Neural progenitor cell (in vitro differentiated cells): Measurements from ENCODE around the gene PTPRJ. TPM values are rescaled to one million over a fixed set of nuclear protein-coding genes. Genes with fewer than 3 reads are reported as not detected.

Experiments used
- DNase-seq: peaks from one replicate; pipeline ENCODE4 v3.0.0-alpha.2; 2016; ENCODE audit warnings: low spot score
- H2AFZ ChIP-seq: fragments of 200-600 bp; sonication (generic); replicated peaks from 2 replicates; pipeline ENCODE4 v1.6.1; 2016; ENCODE audit warnings: antibody characterized with exemption
- H3F3A ChIP-seq: fragments of 200-600 bp; sonication (generic); 2 replicates; pipeline ENCODE4 v1.6.1; 2016; ENCODE audit warnings: antibody characterized with exemption, low read depth
- H3K27ac ChIP-seq: fragments of 200-600 bp; sonication (generic); 2 replicates; pipeline ENCODE4 v1.5.1; 2016; ENCODE audit warnings: mild to moderate bottlenecking
- H3K27me3 ChIP-seq: fragments of 200-600 bp; sonication (generic); 2 replicates; pipeline ENCODE4 v1.6.1; 2016; ENCODE audit warnings: mild to moderate bottlenecking, moderate library complexity
- H3K36me3 ChIP-seq: fragments of 200-600 bp; sonication (generic); 2 replicates; pipeline ENCODE4 v1.5.1; 2016
- H3K4me1 ChIP-seq: fragments of 200-600 bp; sonication (generic); 2 replicates; pipeline ENCODE4 v1.6.1; 2016; ENCODE audit warnings: mixed run types
- H3K4me2 ChIP-seq: fragments of 200-600 bp; sonication (generic); 2 replicates; pipeline ENCODE4 v1.6.1; 2016
- H3K4me3 ChIP-seq: fragments of 200-600 bp; sonication (generic); 2 replicates; pipeline ENCODE4 v1.5.1; 2016
- H3K79me2 ChIP-seq: fragments of 200-600 bp; sonication (generic); 2 replicates; pipeline ENCODE4 v1.6.1; 2016; ENCODE audit warnings: low read depth
- H3K9ac ChIP-seq: fragments of 200-600 bp; sonication (generic); 2 replicates; pipeline ENCODE4 v1.6.1; 2016
- H3K9me3 ChIP-seq: fragments of 200-600 bp; sonication (generic); 2 replicates; pipeline ENCODE4 v1.5.1; 2016; ENCODE audit warnings: low read depth
- H4K20me1 ChIP-seq: fragments of 200-600 bp; sonication (generic); 2 replicates; pipeline ENCODE4 v1.6.1; 2016; ENCODE audit warnings: low read depth
- H3K27ac Mint-ChIP-seq: 3 replicates; pipeline ENCODE4 v1.8.0; 2021; ENCODE audit warnings: mixed read lengths
- H3K27me3 Mint-ChIP-seq: 2 replicates; pipeline ENCODE4 v1.8.0; 2022; ENCODE audit warnings: low read depth, mild to moderate bottlenecking, inconsistent platforms, moderate library complexity, mixed read lengths; ENCODE audit not compliant: insufficient read depth
- H3K36me3 Mint-ChIP-seq: 3 replicates; pipeline ENCODE4 v1.8.0; 2021; ENCODE audit warnings: mixed read lengths
- H3K4me1 Mint-ChIP-seq: 3 replicates; pipeline ENCODE4 v1.8.0; 2021; ENCODE audit warnings: mixed read lengths
- H3K4me3 Mint-ChIP-seq: 3 replicates; pipeline ENCODE4 v1.8.0; 2021; ENCODE audit warnings: mild to moderate bottlenecking, moderate library complexity, mixed read lengths
- H3K9me3 Mint-ChIP-seq: 3 replicates; pipeline ENCODE4 v1.8.0; 2020; ENCODE audit warnings: mixed read lengths
- CTCF ChIP-seq: fragments of 200-600 bp; sonication (generic); IDR thresholded peaks from 2 replicates; pipeline ENCODE4 v1.5.1; 2017; ENCODE audit warnings: antibody characterized with exemption, mild to moderate bottlenecking
- EZH2 ChIP-seq: fragments of 200-600 bp; sonication (generic); IDR thresholded peaks from 2 replicates; pipeline ENCODE4 v1.6.1; 2017; ENCODE audit warnings: antibody characterized with exemption, mild to moderate bottlenecking, moderate library complexity
- EZH2phosphoT487 ChIP-seq: fragments of 200-600 bp; sonication (generic); IDR thresholded peaks from 2 replicates; pipeline ENCODE4 v1.6.1; 2017; ENCODE audit warnings: antibody characterized with exemption
- total RNA-seq: library from RNA; depleted of rRNA; stranded (reverse); fragments of >200 nt; gene quantifications from 2 replicates; pipeline ENCODE4 v1.2.3, GENCODE V29; 2015; ENCODE audit warnings: low replicate concordance

The PTPRJ gene
- total RNA-seq, 1 donor from 2014 or later: 28.0 TPM

- no peak overlapping the region for H3K27ac ChIP-seq
- no peak overlapping the region for H3K4me2 ChIP-seq
- H3K4me3 ChIP-seq: no peak overlapping the region
- no peaks in the 10 kb centered on the region for H3K27me3 ChIP-seq
- Mint-ChIP-seq H3K9me3 (no peaks in the 10 kb centered on the region), H3K4me3 (no peak overlapping the region), H3K4me1 (peaks cover 52% of the 10 kb centered on the region), H3K27me3 (peaks cover 2% of the 10 kb centered on the region), H3K36me3 (no peaks in the 10 kb centered on the region), H3K27ac (no peak overlapping the region)
- H3K79me2 ChIP-seq: no peaks in the 10 kb centered on the region
- peaks cover 17% of the 10 kb centered on the region for H3F3A ChIP-seq
- H3K9ac ChIP-seq: no peak overlapping the region
- H4K20me1 ChIP-seq: peaks cover 90% of the 10 kb centered on the region
- peaks cover 22% of the 10 kb centered on the region for H3K4me1 ChIP-seq
- H2AFZ ChIP-seq: no peak overlapping the region
- DNase-seq: no peak
- no peaks in the 10 kb centered on the region for H3K36me3 ChIP-seq
- no peaks in the 10 kb centered on the region for H3K9me3 ChIP-seq
- TF ChIP-seq EZH2 (no peak), CTCF (no peak), EZH2phosphoT487 (no peak)
Measured at GRCh38 chr11:48101958-48102357, 121.6 kb downstream of the PTPRJ start.

GRCh38 chr11:48103621-48104567 is 123.5 kb downstream of the PTPRJ start:
- H3K4me1 Mint-ChIP-seq: peaks cover 53% of the 10 kb centered on the region
- no peaks in the 10 kb centered on the region for H3K27me3 ChIP-seq
- H3K4me2 ChIP-seq: peak overlapping the region; percentile 28
- no peaks in the 10 kb centered on the region for H3K36me3 ChIP-seq
- H3K27ac Mint-ChIP-seq: peak overlapping the region; percentile 55
- no peak for DNase-seq
- H3K79me2 ChIP-seq: no peaks in the 10 kb centered on the region
- H3K4me1 ChIP-seq: peaks cover 22% of the 10 kb centered on the region
- peaks cover 2% of the 10 kb centered on the region for H3K27me3 Mint-ChIP-seq
- H3K4me3 ChIP-seq: no peak overlapping the region
- H3K36me3 Mint-ChIP-seq: no peaks in the 10 kb centered on the region
- TF ChIP-seq CTCF (no peak), EZH2 (no peak), EZH2phosphoT487 (no peak)
- no peak overlapping the region for H2AFZ ChIP-seq
- H3K4me3 Mint-ChIP-seq: no peak overlapping the region
- peaks cover 21% of the 10 kb centered on the region for H3F3A ChIP-seq
- H3K9me3 Mint-ChIP-seq: no peaks in the 10 kb centered on the region
- H3K9ac ChIP-seq: no peak overlapping the region
- H3K27ac ChIP-seq: no peak overlapping the region
- peaks cover 80% of the 10 kb centered on the region for H4K20me1 ChIP-seq
- no peaks in the 10 kb centered on the region for H3K9me3 ChIP-seq

- peaks cover 2% of the 10 kb centered on the region for H3K27me3 Mint-ChIP-seq
- no peak overlapping the region for H3K4me3 ChIP-seq
- no peaks in the 10 kb centered on the region for H3K36me3 ChIP-seq
- H3F3A ChIP-seq: peaks cover 25% of the 10 kb centered on the region
- H3K36me3 Mint-ChIP-seq: no peaks in the 10 kb centered on the region
- H3K27ac Mint-ChIP-seq: no peak overlapping the region
- H3K9me3 ChIP-seq: no peaks in the 10 kb centered on the region
- H3K9me3 Mint-ChIP-seq: no peaks in the 10 kb centered on the region
- H3K79me2 ChIP-seq: no peaks in the 10 kb centered on the region
- TF ChIP-seq EZH2: no peak
- TF ChIP-seq EZH2phosphoT487: no peak
- no peak for TF ChIP-seq CTCF
- no peak overlapping the region for H2AFZ ChIP-seq
- peaks cover 57% of the 10 kb centered on the region for H3K4me1 Mint-ChIP-seq
- peak overlapping the region; percentile 28 for H3K4me2 ChIP-seq
- peaks cover 78% of the 10 kb centered on the region for H4K20me1 ChIP-seq
- H3K27ac ChIP-seq: no peak overlapping the region
- no peak overlapping the region for H3K4me3 Mint-ChIP-seq
- no peak overlapping the region for H3K9ac ChIP-seq
- H3K27me3 ChIP-seq: no peaks in the 10 kb centered on the region
- peak; percentile 38 for DNase-seq
- H3K4me1 ChIP-seq: peaks cover 27% of the 10 kb centered on the region
Measured at GRCh38 chr11:48104568-48104924, 124.2 kb downstream of the PTPRJ start.
